IMR-90 (cell line): ENCODE results near the gene UBE2V1. TPM values are rescaled to one million over a fixed set of nuclear protein-coding genes. Genes with fewer than 3 reads are reported as not detected.

Experiments used
- ATAC-seq: fragments of 200-7000 bp; cut with Tn5 transposase; 2 replicates; pipeline ENCODE4 v1.9.1; 2020; ENCODE audit warnings: low read depth, mild to moderate bottlenecking, moderate library complexity
- BruUV-seq: library from RNA; stranded (reverse); fragments of 400-500 nt; replicated peaks from 2 replicates; lab custom pipeline; 2021; lab: Mats Ljungman, UMichigan
- CTCF ChIA-PET: fragments of 300-600 bp; formaldehyde crosslinking; extraction: SDS; loops from one replicate; lab custom pipeline; 2021; ENCODE audit warnings: antibody characterized with exemption; lab: Yijun Ruan, JAX
- POLR2A ChIA-PET: fragments of 300-600 bp; sonication (Branson Sonifier 250); formaldehyde crosslinking; loops from one replicate; lab custom pipeline; 2022; ENCODE audit warnings: antibody characterized with exemption; ENCODE audit not compliant: unreplicated experiment; lab: Charles Lee
- DNase-seq: peaks from one replicate; pipeline ENCODE4 v3.0.0; 2013
- H2AFZ ChIP-seq: replicated peaks from 2 replicates; pipeline ENCODE3; 2013; ENCODE audit warnings: low read length, mild to moderate bottlenecking; ENCODE audit not compliant: poor library complexity
- H2AK5ac ChIP-seq: 2 replicates; pipeline ENCODE4 v1.6.1; 2013; ENCODE audit warnings: low read depth, low read length, inconsistent platforms
- H2AK9ac ChIP-seq: replicated peaks from 2 replicates; pipeline ENCODE3; 2013; ENCODE audit warnings: mild to moderate bottlenecking, low read depth, low read length, moderate library complexity; ENCODE audit not compliant: poor library complexity
- H2BK120ac ChIP-seq: 2 replicates; pipeline ENCODE4 v1.6.1; 2013; ENCODE audit warnings: low read depth, low read length, inconsistent platforms
- H2BK15ac ChIP-seq: 3 replicates; pipeline ENCODE4 v1.6.1; 2013; ENCODE audit warnings: low read depth, low read length, inconsistent platforms
- H2BK20ac ChIP-seq: 2 replicates; pipeline ENCODE4 v1.6.1; 2013; ENCODE audit warnings: low read depth, mild to moderate bottlenecking, inconsistent platforms, low read length, moderate library complexity
- H2BK5ac ChIP-seq: 2 replicates; pipeline ENCODE4 v1.6.1; 2013; ENCODE audit warnings: mild to moderate bottlenecking, low read depth, low read length, inconsistent platforms; ENCODE audit not compliant: poor library complexity, severe bottlenecking
- H3K14ac ChIP-seq: replicated peaks from 2 replicates; pipeline ENCODE4 v1.6.1; 2013; ENCODE audit warnings: low read depth, low read length, inconsistent platforms
- H3K18ac ChIP-seq: 2 replicates; pipeline ENCODE4 v1.6.1; 2013; ENCODE audit warnings: low read depth, low read length, control low read depth
- H3K23ac ChIP-seq: 2 replicates; pipeline ENCODE4 v1.6.1; 2013; ENCODE audit warnings: low read depth, low read length, inconsistent platforms
- H3K27ac ChIP-seq: 2 replicates; pipeline ENCODE4 v1.5.1; 2013; ENCODE audit warnings: mild to moderate bottlenecking, control low read depth, low read length; ENCODE audit not compliant: insufficient read depth
- H3K27me3 ChIP-seq: 2 replicates; pipeline ENCODE4 v1.6.1; 2013; ENCODE audit warnings: low read length; ENCODE audit not compliant: control insufficient read depth, insufficient read depth
- H3K36me3 ChIP-seq: 2 replicates; pipeline ENCODE4 v1.6.1; 2013; ENCODE audit warnings: low read length, mixed read lengths; ENCODE audit not compliant: control insufficient read depth, insufficient read depth
- H3K4ac ChIP-seq: 2 replicates; pipeline ENCODE4 v1.6.1; 2013; ENCODE audit warnings: low read depth, low read length, inconsistent platforms
- H3K4me1 ChIP-seq: 2 replicates; pipeline ENCODE4 v1.6.1; 2013; ENCODE audit warnings: low read length, mixed read lengths; ENCODE audit not compliant: control insufficient read depth, insufficient read depth
- H3K4me2 ChIP-seq: 2 replicates; pipeline ENCODE4 v1.6.1; 2013; ENCODE audit warnings: low read depth, mild to moderate bottlenecking, control low read depth, low read length, moderate library complexity
- H3K4me3 ChIP-seq: 2 replicates; pipeline ENCODE4 v1.5.1; 2013; ENCODE audit warnings: low read depth, mild to moderate bottlenecking, control low read depth, low read length, moderate library complexity; ENCODE audit not compliant: insufficient read depth
- H3K56ac ChIP-seq: 2 replicates; pipeline ENCODE4 v1.6.1; 2013; ENCODE audit warnings: low read length, inconsistent platforms; ENCODE audit not compliant: insufficient read depth; ENCODE audit errors: extremely low read depth
- H3K79me1 ChIP-seq, 2 experiments: 2 replicates each; pipeline ENCODE4 v1.6.1; 2013; ENCODE audit warnings: low read length in 2 of 2, inconsistent platforms in 1 of 2, low read depth in 1 of 2
- H3K9ac ChIP-seq: 2 replicates; pipeline ENCODE4 v1.6.1; 2013; ENCODE audit warnings: low read depth, low read length, control low read depth
- H3K9me1 ChIP-seq: 2 replicates; pipeline ENCODE4 v1.6.1; 2013; ENCODE audit warnings: low read length, inconsistent platforms; ENCODE audit not compliant: insufficient read depth
- H3K9me3 ChIP-seq: 2 replicates; pipeline ENCODE4 v1.6.1; 2013; ENCODE audit warnings: low read length; ENCODE audit not compliant: control insufficient read depth, insufficient read depth
- H4K20me1 ChIP-seq: 2 replicates; pipeline ENCODE4 v1.6.1; 2013; ENCODE audit warnings: low read length, inconsistent platforms; ENCODE audit not compliant: insufficient read depth
- H4K5ac ChIP-seq: 2 replicates; pipeline ENCODE4 v1.6.1; 2013; ENCODE audit warnings: mild to moderate bottlenecking, low read depth, low read length, control low read depth
- H4K8ac ChIP-seq, 2 experiments: 2 replicates each; pipeline ENCODE4 v1.6.1; 2013; ENCODE audit warnings: low read depth in 2 of 2, low read length in 2 of 2, control low read depth in 1 of 2, inconsistent platforms in 1 of 2
- H4K91ac ChIP-seq: 2 replicates; pipeline ENCODE4 v1.6.1; 2013; ENCODE audit warnings: low read depth, low read length, inconsistent platforms; ENCODE audit not compliant: insufficient read depth
- CTCF ChIP-seq: conservative IDR thresholded peaks from 2 replicates; pipeline ENCODE4 v1.5.1; 2012; ENCODE audit warnings: mild to moderate bottlenecking, low read depth, low read length, improper control_type of control experiment
- MAFK ChIP-seq: IDR thresholded peaks from 2 replicates; pipeline ENCODE4 v1.6.1; 2012; ENCODE audit warnings: low read depth, low read length, improper control_type of control experiment
- MAZ ChIP-seq: IDR thresholded peaks from 2 replicates; pipeline ENCODE4 v1.6.1; 2012; ENCODE audit warnings: low read depth, mild to moderate bottlenecking, low read length, improper control_type of control experiment, moderate library complexity, borderline replicate concordance
- MXI1 ChIP-seq: IDR thresholded peaks from 2 replicates; pipeline ENCODE4 v1.6.1; 2012; ENCODE audit warnings: low read depth, mild to moderate bottlenecking, low read length, moderate library complexity, borderline replicate concordance
- RFX5 ChIP-seq: IDR thresholded peaks from 2 replicates; pipeline ENCODE4 v1.8.0; 2012; ENCODE audit warnings: low read depth, mild to moderate bottlenecking, low read length, moderate library complexity
- SMC3 ChIP-seq: fragments of 150-350 bp; IDR thresholded peaks from 2 replicates; pipeline ENCODE4 v1.6.1; 2016; ENCODE audit warnings: low read depth, mild to moderate bottlenecking, antibody characterized with exemption, low read length, moderate library complexity
- USF2 ChIP-seq: fragments of 150-350 bp; IDR thresholded peaks from 2 replicates; pipeline ENCODE4 v1.6.1; 2017; ENCODE audit warnings: mild to moderate bottlenecking, antibody characterized with exemption, low read length, low read depth
- WGBS, 2 experiments: methylation state at CpG; one replicate each; pipeline versions ENCODE4 v1.1.5 to v1.1.7; 2013; ENCODE audit warnings: missing lambda C conversion rate in 2 of 2; ENCODE audit not compliant: insufficient read length in 1 of 2; ENCODE audit errors: extremely low coverage in 2 of 2; 5-methylcytosine and 5-hydroxymethylcytosine counted together
- dilution Hi-C: fragments of 300-500 bp; cut with HindIII; formaldehyde crosslinking; loops from one replicate; pipeline ENCODE4 v1.14.3; 2018; ENCODE audit warnings: low sequenced_read_pairs; ENCODE audit not compliant: unreplicated experiment
- in situ Hi-C: fragments of 300-500 bp; cut with MboI; formaldehyde crosslinking; loops from 3 replicates; pipeline ENCODE4 v1.14.3; 2019; ENCODE audit warnings: low sequenced_read_pairs, inconsistent platforms, mixed read lengths
- intact Hi-C: fragments of 100-400 bp; cut with micrococcal nuclease; formaldehyde crosslinking; loops from 2 replicates; pipeline ENCODE4 v1.10.0; 2022
- polyA plus RNA-seq, 3 experiments: library from polyadenylated mRNA; depleted of rRNA; stranded (reverse); fragments of >200 nt; gene quantifications; 2 replicates each; pipeline ENCODE4 v1.2.3, GENCODE V29; 2012; ENCODE audit warnings: low replicate concordance in 1 of 3
- total RNA-seq: library from RNA; depleted of rRNA; stranded (reverse); fragments of >200 nt; gene quantifications from 2 replicates; pipeline ENCODE4 v1.2.3, GENCODE V29; 2012

UBE2V1 gene
- total and polyA plus RNA-seq, 2 of the 4 experiments (the other 2 are of a cell fraction), result 20.1 to 138 TPM

DNA sequence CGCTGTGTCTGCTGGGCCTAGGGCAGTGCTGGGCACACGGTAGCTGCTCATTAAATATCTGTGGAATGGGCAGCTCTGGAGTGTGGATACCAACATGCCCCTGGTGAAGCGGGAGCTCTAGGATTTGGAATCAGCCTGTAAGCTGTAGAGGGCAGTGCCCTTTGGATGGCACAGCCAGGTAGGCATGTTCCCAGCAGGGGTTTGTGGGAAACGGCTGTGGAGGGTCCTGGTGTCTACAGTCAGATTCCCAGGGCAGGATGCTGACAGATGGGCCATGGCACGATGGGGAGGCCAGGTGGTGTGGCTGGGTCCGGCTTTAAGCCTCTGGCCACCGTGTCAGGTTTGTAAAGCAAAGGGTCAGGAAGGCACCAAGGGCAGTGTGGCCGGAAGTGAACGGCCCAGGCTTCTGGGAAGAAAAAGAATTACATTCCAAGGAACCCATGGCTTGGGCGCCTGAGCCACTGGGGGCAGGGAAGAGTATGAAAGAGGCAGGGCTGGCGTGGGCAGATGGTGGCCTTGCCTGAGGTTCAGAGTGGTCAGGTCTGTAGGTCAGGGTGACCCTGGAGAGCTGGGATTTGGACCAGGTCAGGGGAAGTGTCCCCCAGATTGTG lies 44.8 kb downstream of the UBE2V1 start (continued):
- TF ChIP-seq MAZ (no peak), MXI1 (no peak), MAFK (no peak), USF2 (no peak), SMC3 (no peak)

- H3K4ac ChIP-seq, result no peak overlapping the region
- H3K56ac ChIP-seq, result no peak overlapping the region
- H3K9ac ChIP-seq, result no peak overlapping the region
- BruUV-seq, result no TSS peak
- no peak overlapping the region for H3K14ac ChIP-seq
- peaks cover 2% of the 10 kb centered on the region; the same call in 1 of the 2 replicates for H3K4me1 ChIP-seq
- no peaks in the 10 kb centered on the region for H3K9me3 ChIP-seq
- H4K8ac ChIP-seq, result no peak overlapping the region
- H3K23ac ChIP-seq, result no peak overlapping the region
- H3K27ac ChIP-seq, result no peak overlapping the region
- ChIA-PET CTCF (no interaction called here), POLR2A (no interaction called here)
- no peak overlapping the region for H3K4me3 ChIP-seq
- H3K27me3 ChIP-seq, result no peaks in the 10 kb centered on the region
- H4K20me1 ChIP-seq, result no peaks in the 10 kb centered on the region
- H2AFZ ChIP-seq, result no peak overlapping the region
- TF ChIP-seq CTCF, result no peak
- TF ChIP-seq MAFK, result no peak
- TF ChIP-seq RFX5, result no peak
- dilution Hi-C loops (no loop called here), in situ Hi-C loops (no loop called here), intact Hi-C loops (no loop called here)
- H2AK9ac ChIP-seq, result no peak overlapping the region
- no peak overlapping the region for H4K91ac ChIP-seq
- no peak overlapping the region for H4K5ac ChIP-seq
- no peak overlapping the region for H2BK20ac ChIP-seq
- no peak overlapping the region for H2BK120ac ChIP-seq
- 50% methylated on average over 1 of the region's 2 CpGs; no CpG with 5 or more reads in 1 of the 2 experiments for WGBS, 2 experiments
- H3K79me1 ChIP-seq, result no peaks in the 10 kb centered on the region; a peak in 1 of 4 replicates
- no peak overlapping the region for H2BK15ac ChIP-seq
- no peaks in the 10 kb centered on the region for H3K36me3 ChIP-seq
- DNase-seq, result no peak
- no peak overlapping the region for H3K18ac ChIP-seq
- H2BK5ac ChIP-seq, result no peak overlapping the region
- ATAC-seq, result no peak
- H2AK5ac ChIP-seq, result no peak overlapping the region
- no peaks in the 10 kb centered on the region for H3K9me1 ChIP-seq
- no peak overlapping the region for H3K4me2 ChIP-seq
Measured at GRCh38 chr20:50067461-50067860, 45.5 kb downstream of the UBE2V1 start.
